Heart right ventricle (tissue), 16 donors: ENCODE measurements around the gene NOL7. TPM values are rescaled to one million over a fixed set of nuclear protein-coding genes. Genes with fewer than 3 reads are reported as not detected.
A peak's percentile ranks its signal among the peaks of the same experiment; 100 is the strongest.

ENCODE experiments used
- ATAC-seq, 8 donors: fragments of 200-7000 bp; cut with Tn5 transposase; one replicate each; pipeline ENCODE4 v1.9.1; 2020; ENCODE audit warnings: mild to moderate bottlenecking in 8 of 8, moderate library complexity in 8 of 8, moderate number of reproducible peaks in 1 of 8
- DNase-seq, 2 donors: peaks; one replicate each; pipeline ENCODE4 v3.0.0-alpha.2; 2020
- H3K27ac ChIP-seq, 10 donors: fragments of 200-600 bp; sonication (generic) in 2 of 10; one replicate each; pipeline versions ENCODE4 v1.5.0 to v1.8.0; 2020 to 2022; ENCODE audit warnings: mild to moderate bottlenecking in 3 of 10
- H3K27me3 ChIP-seq, 7 donors: fragments of 200-600 bp; one replicate each; pipeline ENCODE4 v1.8.0; 2021 to 2022; ENCODE audit warnings: mild to moderate bottlenecking in 2 of 7
- H3K36me3 ChIP-seq, 9 donors: fragments of 200-600 bp; sonication (generic) in 1 of 9; one replicate each; pipeline versions ENCODE4 v1.5.0 to v1.8.0; 2020 to 2022; ENCODE audit warnings: mild to moderate bottlenecking in 2 of 9
- H3K4me1 ChIP-seq, 9 donors: fragments of 200-600 bp; sonication (generic) in 1 of 9; one replicate each; pipeline versions ENCODE4 v1.5.0 to v1.8.0; 2020 to 2022; ENCODE audit warnings: mild to moderate bottlenecking in 4 of 9
- H3K4me3 ChIP-seq, 10 donors: fragments of 200-600 bp; sonication (generic) in 2 of 10; one replicate each; pipeline versions ENCODE4 v1.5.0 to v1.8.0; 2020 to 2022; ENCODE audit warnings: mild to moderate bottlenecking in 7 of 10, moderate library complexity in 2 of 10
- H3K9me3 ChIP-seq, 11 donors: fragments of 200-600 bp in 10 of 11; sonication (generic) in 2 of 11; one replicate each; pipeline versions ENCODE4 v1.5.0 to v1.8.0; 2013 to 2022; ENCODE audit warnings: mild to moderate bottlenecking in 2 of 11, control low read depth in 1 of 11, moderate library complexity in 1 of 11
- WGBS, 2 donors: extraction: QIAGEN DNeasy Blood & Tissue Kit; methylation state at CpG; one replicate each; pipeline ENCODE4 v1.1.7; 2013; ENCODE audit warnings: inconsistent platforms in 1 of 2; 5-methylcytosine and 5-hydroxymethylcytosine counted together
- intact Hi-C, 10 donors: fragments of 100-400 bp; cut with DNase I; formaldehyde crosslinking; loops; one replicate each; pipeline versions ENCODE4 v1.11.1 to v1.14.2; 2022
- polyA plus RNA-seq, 2 donors: library from polyadenylated mRNA; stranded (reverse); fragments of 200-250 nt; gene quantifications; one replicate each; pipeline ENCODE4 v1.2.3, GENCODE V29; 2013
- total RNA-seq, 10 donors: library from RNA; stranded (reverse); fragmentation: NEBNext Ultra II Directional in 3 of 10; extraction: Animal tissue kit (Norgen Biotek cat#: 25700) in 3 of 10; gene quantifications; one replicate each; pipeline versions ENCODE4 v1.2.1 to v1.2.4, GENCODE V29; 2021 to 2023
- TF ChIP-seq, protein P1 (sequence below), 9 donors: fragments of 200-600 bp; sonication (generic) in 2 of 9; IDR thresholded peaks; one replicate each; pipeline versions ENCODE4 v1.5.0 to v1.8.0; 2021 to 2022; ENCODE audit warnings: antibody characterized with exemption in 9 of 9, mild to moderate bottlenecking in 5 of 9, moderate library complexity in 1 of 9
- donor health status: Arrhythmogenic right ventricular cardiomyopathy.
- donor health status: ischemic (EF 13 %, LVEDD 7.1; RV severe dilation, severe dysfunction).
- donor health status: healthy with polysubstance abuse.
- donor health status: DM: no; HTN: yes; CAD: no.
- donor health status: DM: no; HTN: no; CAD: no.
- donor health status: ischemic (EF 25% LVEDD 6.9; RV normal size, moderate dysfunction).
- donor health status: ischemic (EF 25% LVEDD 5.7; RV mildly dilated, moderate dysfunction).
- donor health status: healthy.
- donor health status: DM: yes; HTN: yes; CAD: no.
- donor health status: Ischemic cardiomyopathy.
- donor health status: ischemic (EF 35%, LVEDD 5.7; RV mildly dilated, moderate dysfunction).
- donor health status: nonischemic (EF 11% LVEDD 7.7; RV severe dilation, severe dysfunction).
- donor health status: DM: yes; HTN: yes; CAD: no.
- donor health status: PGD.
- donor health status: ischemic (EF 29% LVEDD 5.4; RV normal size, mild dysfunction).
- donor health status: nonischemic (EF 23%, LVEDD 6.1; RV moderate dilation, normal function).

The NOL7 gene
- total and polyA plus RNA-seq, 12 donors = 41.5 to 112 (median 46.8) TPM

DNA sequence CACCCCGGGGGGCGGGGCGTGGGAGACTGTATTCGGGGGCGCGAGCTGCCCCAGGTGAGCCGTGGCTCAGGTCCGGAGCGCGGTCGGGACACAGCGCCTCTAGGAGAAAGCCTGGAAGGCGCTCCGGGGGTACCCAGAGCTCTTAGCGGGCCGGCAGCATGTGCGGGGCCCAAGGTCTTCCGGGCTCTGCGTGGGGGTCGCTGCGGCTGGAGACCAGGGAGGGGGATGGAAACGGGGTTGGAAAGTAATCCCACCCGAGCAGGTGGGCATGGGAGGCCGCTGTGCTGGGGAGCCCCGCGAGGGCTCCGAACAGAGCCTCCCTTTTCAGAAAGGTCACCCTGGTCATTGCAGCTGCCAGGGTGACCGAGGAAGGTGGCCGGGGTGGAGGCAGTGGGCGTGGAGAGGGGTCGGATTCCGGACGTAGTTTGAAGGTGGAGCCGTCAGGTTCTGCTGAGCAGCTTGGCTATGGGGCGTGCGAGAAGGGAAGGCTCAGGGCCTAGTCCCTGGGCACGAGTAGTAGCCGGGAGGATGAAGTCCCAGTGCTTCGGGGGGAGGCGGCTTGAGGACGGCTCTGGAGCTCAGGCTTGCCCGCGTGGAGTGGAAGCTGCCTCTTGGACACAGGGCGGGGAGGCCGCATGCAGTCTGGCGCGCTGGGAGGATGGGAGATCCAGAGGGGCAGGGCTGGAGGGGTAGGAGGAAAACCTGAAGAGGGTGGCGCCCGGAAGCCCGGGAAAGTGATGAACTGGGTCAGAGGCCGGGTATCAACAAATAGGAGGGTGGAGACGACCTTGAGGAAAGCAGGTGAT is 40.4 kb upstream of the NOL7 start, which contains the start of gene SIRT5:
SIRT5 (plus strand) TSS at position 31 of the 806 bp plus-strand sequence. CDS start 9,510 bp downstream, outside the sequence.
- WGBS, 2 donors = 0 to 1% methylated on average over 51 to 52 of the region's 52 CpGs
- DNase-seq = peak; percentile 83 to 85
- peak within 1 kb of the TSS; percentile 87 to 100 (median 98) for H3K27ac ChIP-seq
- peaks cover 0 to 5% (median under 1%) of the 10 kb centered on the region in 9 donors for H3K36me3 ChIP-seq
- H3K27me3 ChIP-seq = no peaks in the 10 kb centered on the region
- peak within 1 kb of the TSS; percentile 53 to 90 (median 74) for H3K4me3 ChIP-seq
- peaks cover 0 to 5% (median 0%) of the 10 kb centered on the region in 11 donors for H3K9me3 ChIP-seq
- H3K4me1 ChIP-seq = peaks cover 4 to 35% (median 21%) of the 10 kb centered on the region in 9 donors
- intact Hi-C loops = loop anchor here in 8 of 10 donors (2.0 to 10.0 kb wide), 7 partner anchors 38 to 240 kb away; partner anchors contain the start of gene GFOD1 (in 6 of the 8)
- TF ChIP-seq, protein P1, sequence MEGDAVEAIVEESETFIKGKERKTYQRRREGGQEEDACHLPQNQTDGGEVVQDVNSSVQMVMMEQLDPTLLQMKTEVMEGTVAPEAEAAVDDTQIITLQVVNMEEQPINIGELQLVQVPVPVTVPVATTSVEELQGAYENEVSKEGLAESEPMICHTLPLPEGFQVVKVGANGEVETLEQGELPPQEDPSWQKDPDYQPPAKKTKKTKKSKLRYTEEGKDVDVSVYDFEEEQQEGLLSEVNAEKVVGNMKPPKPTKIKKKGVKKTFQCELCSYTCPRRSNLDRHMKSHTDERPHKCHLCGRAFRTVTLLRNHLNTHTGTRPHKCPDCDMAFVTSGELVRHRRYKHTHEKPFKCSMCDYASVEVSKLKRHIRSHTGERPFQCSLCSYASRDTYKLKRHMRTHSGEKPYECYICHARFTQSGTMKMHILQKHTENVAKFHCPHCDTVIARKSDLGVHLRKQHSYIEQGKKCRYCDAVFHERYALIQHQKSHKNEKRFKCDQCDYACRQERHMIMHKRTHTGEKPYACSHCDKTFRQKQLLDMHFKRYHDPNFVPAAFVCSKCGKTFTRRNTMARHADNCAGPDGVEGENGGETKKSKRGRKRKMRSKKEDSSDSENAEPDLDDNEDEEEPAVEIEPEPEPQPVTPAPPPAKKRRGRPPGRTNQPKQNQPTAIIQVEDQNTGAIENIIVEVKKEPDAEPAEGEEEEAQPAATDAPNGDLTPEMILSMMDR (IDR thresholded peaks at IDR 0.05) = no peak
- ATAC-seq = peak; percentile 69 to 85 (median 80)

DNA sequence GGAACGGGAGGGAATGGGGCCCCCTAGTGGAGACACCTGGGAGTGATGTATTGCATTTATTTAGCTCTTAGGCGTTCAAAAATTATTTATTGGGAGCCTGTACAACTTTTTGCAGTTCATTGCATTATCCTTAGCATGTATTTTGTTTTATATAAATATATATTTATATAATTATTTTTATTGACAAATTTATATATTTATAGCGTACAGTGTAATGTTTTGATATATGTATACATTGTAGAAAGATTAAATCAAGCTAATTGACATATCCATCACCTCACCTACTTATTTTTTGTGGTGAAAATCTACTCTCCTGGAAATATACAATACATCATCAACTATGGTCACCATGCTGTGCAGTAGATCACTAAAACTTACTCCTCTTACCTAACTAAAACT is 39.8 kb upstream of the NOL7 start:
- H3K4me1 ChIP-seq = peaks cover 4 to 37% (median 21%) of the 10 kb centered on the region in 9 donors
- 27 to 31% methylated on average over 3 of the region's 3 CpGs for WGBS, 2 donors
- peak overlapping the region; percentile 53 to 90 (median 74) for H3K4me3 ChIP-seq
- intact Hi-C loops = loop anchor here in 8 of 10 donors (2.0 to 10.0 kb wide), 6 partner anchors 37 to 241 kb away; partner anchors contain the start of gene GFOD1 (in 3 of the 8)
- TF ChIP-seq, protein P1 (IDR thresholded peaks at IDR 0.05) = peak; percentile 77 to 87 (median 83)
- peak overlapping the region; percentile 87 to 100 (median 98) for H3K27ac ChIP-seq
- ATAC-seq (no peak), DNase-seq (no peak)
- peaks cover 0 to 5% (median 0%) of the 10 kb centered on the region in 11 donors for H3K9me3 ChIP-seq
- no peaks in the 10 kb centered on the region for H3K27me3 ChIP-seq
- H3K36me3 ChIP-seq = peaks cover 0 to 11% (median 4%) of the 10 kb centered on the region in 9 donors

DNA sequence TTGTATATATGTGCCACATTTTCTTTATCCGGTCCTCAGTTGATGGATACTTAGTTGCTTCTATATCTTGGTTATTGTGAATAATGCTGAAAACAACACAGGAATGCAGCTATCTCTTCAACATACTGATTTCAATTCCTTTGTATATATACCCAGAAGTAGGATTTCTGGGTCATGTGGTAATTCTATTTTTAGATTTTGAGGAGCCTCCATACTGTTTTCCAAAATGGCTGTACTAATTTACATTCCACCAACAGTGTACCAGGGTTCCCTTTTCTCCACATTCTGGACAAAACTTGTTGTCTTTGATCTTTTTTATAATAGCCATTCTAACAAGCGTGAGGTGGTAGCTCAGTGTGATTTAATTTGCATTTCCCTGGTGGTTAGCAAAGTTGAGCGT is 39.1 kb upstream of the NOL7 start:
- WGBS, 2 donors = 94 to 96% methylated on average over 3 of the region's 3 CpGs
- Histone ChIP-seq H3K27ac (peak overlapping the region in 7 of 10 donors; percentile 19 to 100 (median 97)), H3K4me1 (peaks cover 4 to 37% (median 21%) of the 10 kb centered on the region in 9 donors), H3K27me3 (no peaks in the 10 kb centered on the region), H3K9me3 (peaks cover 0 to 5% (median 0%) of the 10 kb centered on the region in 11 donors), H3K4me3 (no peak overlapping the region), H3K36me3 (peaks cover 0 to 17% (median 4%) of the 10 kb centered on the region in 9 donors)
- intact Hi-C loops = loop anchor here in 7 of 10 donors (5.0 to 10.0 kb wide), 4 partner anchors 36 to 241 kb away; partner anchors contain the start of gene GFOD1 (in 2 of the 7)
- TF ChIP-seq, protein P1 (IDR thresholded peaks at IDR 0.05) = no peak
- DNase-seq = no peak
- no peak for ATAC-seq

DNA sequence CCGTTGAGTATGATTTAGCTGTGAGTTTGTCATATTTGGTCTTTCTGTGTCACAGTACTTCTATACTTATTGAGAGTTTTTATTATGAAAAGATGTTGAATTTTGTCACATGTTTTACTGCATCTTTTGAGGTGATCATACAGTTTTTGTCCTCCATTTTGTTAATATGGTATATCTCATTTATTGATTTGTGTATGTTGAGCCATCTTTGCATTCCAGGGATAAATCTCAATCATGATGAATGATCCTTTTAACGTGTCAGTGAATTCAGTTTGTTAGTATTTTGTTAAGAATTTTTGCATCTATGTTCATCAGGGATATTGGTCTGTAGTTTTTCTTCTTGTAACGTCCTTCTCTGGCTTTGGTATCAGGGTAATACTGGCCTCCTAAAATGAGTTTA is 37.2 kb upstream of the NOL7 start:
- intact Hi-C loops = loop anchor here in 7 of 10 donors (5.0 to 10.0 kb wide), 4 partner anchors 34 to 243 kb away; partner anchors contain the start of gene GFOD1 (in 2 of the 7)
- WGBS, 2 donors = 90 to 96% methylated on average over 3 of the region's 3 CpGs

More for the DNA sequence above, 37.2 kb upstream of the NOL7 start:
- peaks cover 0 to 34% (median 8%) of the 10 kb centered on the region in 9 donors for H3K36me3 ChIP-seq
- H3K4me1 ChIP-seq = peaks cover 4 to 46% (median 17%) of the 10 kb centered on the region in 9 donors
- H3K4me3 ChIP-seq = no peak overlapping the region
- TF ChIP-seq, protein P1 (IDR thresholded peaks at IDR 0.05) = no peak
- no peaks in the 10 kb centered on the region for H3K27me3 ChIP-seq
- H3K27ac ChIP-seq = peak overlapping the region in 5 of 10 donors; percentile 36 to 89 (median 78)
- peaks cover 0 to 5% (median 0%) of the 10 kb centered on the region in 11 donors for H3K9me3 ChIP-seq
- DNase-seq (no peak), ATAC-seq (no peak)
